HepG2 (cell line): Measurements from ENCODE around the gene PAM16. TPM values are rescaled to one million over a fixed set of nuclear protein-coding genes. Genes with fewer than 3 reads are reported as not detected.

Source experiments
- ATAC-seq: fragments of 200-7000 bp; cut with Tn5 transposase; 3 replicates; pipeline ENCODE4 v1.9.1; 2020; ENCODE audit warnings: mild to moderate bottlenecking, moderate library complexity
- BruUV-seq: library from RNA; stranded (reverse); fragments of 400-500 nt; replicated peaks from 2 replicates; lab custom pipeline; 2021; lab: Mats Ljungman, UMichigan
- CTCF ChIA-PET: fragments of 300-600 bp; formaldehyde crosslinking; extraction: SDS; loops from one replicate; lab custom pipeline; 2021; ENCODE audit warnings: low total read pairs, inconsistent platforms, low intra/inter-chr PET ratio; lab: Yijun Ruan, JAX
- POLR2A ChIA-PET: fragments of 350-600 bp; sonication (Branson Sonifier 250); formaldehyde crosslinking; loops from one replicate; lab custom pipeline; 2020; ENCODE audit warnings: antibody characterized with exemption, inconsistent platforms; lab: Yijun Ruan, JAX
- DNase-seq: peaks from one replicate; pipeline ENCODE4 v3.0.0-alpha.2; 2015; ENCODE audit warnings: low spot score
- FAIRE-seq: peaks from 3 replicates; lab custom pipeline; 2011; peaks lifted over from hg19 to GRCh38; lab: Jason Lieb, UNC
- H2AFZ ChIP-seq: one replicate; pipeline ENCODE4 v1.6.1; 2011; ENCODE audit warnings: low read length, inconsistent platforms
- H3K27ac ChIP-seq: fragments of 300-600 bp; 3 replicates; pipeline ENCODE4 v1.8.0; 2011; ENCODE audit warnings: mixed run types, mild to moderate bottlenecking, mixed read lengths, low read length, inconsistent platforms; ENCODE audit not compliant: insufficient read depth; ENCODE audit errors: extremely low read length
- H3K27me3 ChIP-seq, 2 experiments: fragments of 200-600 bp in 1 of 2; 2 replicates in 1 of 2; 3 replicates in 1 of 2; pipeline versions ENCODE4 v1.6.0 to v1.8.0; 2011; ENCODE audit warnings: low read length in 2 of 2, mild to moderate bottlenecking in 2 of 2, moderate library complexity in 2 of 2, inconsistent platforms in 1 of 2; ENCODE audit not compliant: insufficient read depth in 2 of 2, control insufficient read depth in 1 of 2
- H3K36me3 ChIP-seq, 2 experiments: fragments of 200-600 bp in 1 of 2; replicated peaks in 1 of 2; 2 replicates in 1 of 2; 3 replicates in 1 of 2; pipeline versions ENCODE4 v1.5.1 to v1.8.0; 2011; ENCODE audit warnings: low read length in 2 of 2, inconsistent platforms in 1 of 2; ENCODE audit not compliant: insufficient read depth in 2 of 2, control insufficient read depth in 1 of 2
- H3K4me1 ChIP-seq: 2 replicates; pipeline ENCODE4 v1.5.1; 2012; ENCODE audit warnings: low read length, inconsistent platforms; ENCODE audit not compliant: insufficient read depth
- H3K4me2 ChIP-seq: 2 replicates; pipeline ENCODE4 v1.6.0; 2011; ENCODE audit warnings: low read depth, low read length, inconsistent platforms
- H3K4me3 ChIP-seq, 3 experiments: fragments of 200-600 bp in 1 of 3; sonication (generic), shearing (Covaris generic) in 1 of 3; replicated peaks in 1 of 3; 2 replicates each; pipeline ENCODE4 v1.5.1; 2011 to 2016; ENCODE audit warnings: low read length in 3 of 3, inconsistent platforms in 2 of 3, low read depth in 2 of 3, mild to moderate bottlenecking in 2 of 3, control low read depth in 1 of 3, mixed read lengths in 1 of 3; ENCODE audit not compliant: insufficient read depth in 1 of 3
- H3K79me2 ChIP-seq: one replicate; pipeline ENCODE4 v1.6.1; 2011; ENCODE audit warnings: low read length, inconsistent platforms; ENCODE audit not compliant: insufficient read depth
- H3K9ac ChIP-seq: 2 replicates; pipeline ENCODE4 v1.6.0; 2011; ENCODE audit warnings: mild to moderate bottlenecking, low read depth, low read length, inconsistent platforms; ENCODE audit not compliant: insufficient read depth
- H3K9me3 ChIP-seq: 2 replicates; pipeline ENCODE4 v1.5.1; 2012; ENCODE audit warnings: mild to moderate bottlenecking, low read length
- H4K20me1 ChIP-seq: 2 replicates; pipeline ENCODE4 v1.6.0; 2011; ENCODE audit warnings: inconsistent platforms, mild to moderate bottlenecking, low read length, moderate library complexity; ENCODE audit not compliant: insufficient read depth
- ATF7-NPFF ChIP-seq: sonication (generic); formaldehyde crosslinking; IDR thresholded peaks from 2 replicates; pipeline ENCODE4 v1.8.1; 2023; ENCODE audit warnings: mild to moderate bottlenecking, low read depth, missing genetic modification reagents, moderate library complexity
- BRD4 ChIP-seq: sonication (generic); formaldehyde crosslinking; IDR thresholded peaks from 2 replicates; pipeline ENCODE4 v1.4.0; 2020; ENCODE audit warnings: missing genetic modification reagents
- CHD2 ChIP-seq: IDR thresholded peaks from 2 replicates; pipeline ENCODE4 v1.6.1; 2011; ENCODE audit warnings: low read depth, low read length, improper control_type of control experiment
- JUND ChIP-seq: sonication (generic); formaldehyde crosslinking; IDR thresholded peaks from 2 replicates; pipeline ENCODE4 v1.8.0; 2022; ENCODE audit warnings: mild to moderate bottlenecking, missing genetic modification reagents
- PHF8 ChIP-seq: sonication (generic); formaldehyde crosslinking; IDR thresholded peaks from 2 replicates; pipeline ENCODE4 v1.5.0; 2020; ENCODE audit warnings: missing genetic modification reagents
- TBP ChIP-seq: sonication (generic); formaldehyde crosslinking; IDR thresholded peaks from 2 replicates; pipeline ENCODE4 v1.5.0; 2020; ENCODE audit warnings: missing genetic modification reagents
- TOPORS ChIP-seq: sonication (generic); formaldehyde crosslinking; IDR thresholded peaks from 2 replicates; pipeline ENCODE4 v1.8.0; 2023; ENCODE audit warnings: mild to moderate bottlenecking, missing genetic modification reagents
- ZFP37 ChIP-seq: sonication (generic); formaldehyde crosslinking; IDR thresholded peaks from 2 replicates; pipeline ENCODE4 v1.4.0; 2020; ENCODE audit warnings: missing genetic modification reagents, borderline replicate concordance
- ZNF207 ChIP-seq: fragments of 450-650 bp; IDR thresholded peaks from 2 replicates; pipeline ENCODE4 v1.6.1; 2016; ENCODE audit warnings: antibody characterized with exemption, borderline replicate concordance
- ZNF296 ChIP-seq: sonication (generic); formaldehyde crosslinking; conservative IDR thresholded peaks from 2 replicates; pipeline ENCODE4 v1.5.0; 2020; ENCODE audit warnings: mild to moderate bottlenecking, missing genetic modification reagents
- ZNF572 ChIP-seq: sonication (generic); formaldehyde crosslinking; IDR thresholded peaks from 2 replicates; pipeline ENCODE4 v1.5.1; 2020; ENCODE audit warnings: mild to moderate bottlenecking, missing genetic modification reagents
- WGBS: methylation state at CpG from one replicate; pipeline ENCODE4 v1.1.6; 2017; ENCODE audit warnings: low lambda C conversion rate; 5-methylcytosine and 5-hydroxymethylcytosine counted together
- in situ Hi-C: cut with HindIII; loops from 2 replicates; pipeline ENCODE4 v1.10.0; 2017; ENCODE audit warnings: low pct_unique_long_range_greater_than_20kb; ENCODE audit not compliant: extremely low pct_ligation_motif_present
- intact Hi-C: fragments of 100-400 bp; cut with micrococcal nuclease; formaldehyde crosslinking; loops from one replicate; pipeline ENCODE4 v1.10.0; 2022; ENCODE audit not compliant: unreplicated experiment
- polyA plus RNA-seq, 8 experiments: library from polyadenylated mRNA; depleted of rRNA in 3 of 8; stranded (reverse) in 7 of 8; unstranded in 1 of 8; fragments of >200 nt; fragmentation: Illumina TruSeq in 4 of 8; extraction: Trizol in 4 of 8; gene quantifications; 2 replicates each; pipeline versions ENCODE4 v1.2.1 to v1.2.3, GENCODE V29; 2011 to 2016; ENCODE audit warnings: low read depth in 4 of 8, missing spikeins in 1 of 8, mixed read lengths in 1 of 8; ENCODE audit not compliant: insufficient read depth in 1 of 8
- total RNA-seq, 5 experiments: library from RNA; depleted of rRNA; stranded (reverse); fragments of >200 nt; fragmentation: Illumina TruSeq; extraction: Trizol; gene quantifications; 2 replicates each; pipeline ENCODE4 v1.2.3, GENCODE V29; 2016; ENCODE audit warnings: low read depth in 1 of 5
- TF ChIP-seq, protein P1 (sequence below): IDR thresholded peaks from 2 replicates; pipeline ENCODE4 v1.6.1; 2016; ENCODE audit warnings: missing compliant biosample characterization, missing genetic modification reagents, borderline replicate concordance
- TF ChIP-seq, protein P2 (sequence below): IDR thresholded peaks from 2 replicates; pipeline ENCODE4 v1.6.1; 2012; ENCODE audit warnings: inconsistent platforms
- TF ChIP-seq, protein P3 (sequence below): sonication (generic); formaldehyde crosslinking; IDR thresholded peaks from 2 replicates; pipeline ENCODE4 v1.5.1; 2020; ENCODE audit warnings: mild to moderate bottlenecking, missing genetic modification reagents
- TF ChIP-seq, protein P4 (sequence below): sonication (generic); formaldehyde crosslinking; IDR thresholded peaks from 2 replicates; pipeline ENCODE4 v1.4.0; 2020; ENCODE audit warnings: missing genetic modification reagents

Gene PAM16
- total and polyA plus RNA-seq, 2 of the 13 experiments (the other 11 are each of a cell fraction or from before 2014, with no cell fraction given) = 51.5 to 51.8 TPM

DNA sequence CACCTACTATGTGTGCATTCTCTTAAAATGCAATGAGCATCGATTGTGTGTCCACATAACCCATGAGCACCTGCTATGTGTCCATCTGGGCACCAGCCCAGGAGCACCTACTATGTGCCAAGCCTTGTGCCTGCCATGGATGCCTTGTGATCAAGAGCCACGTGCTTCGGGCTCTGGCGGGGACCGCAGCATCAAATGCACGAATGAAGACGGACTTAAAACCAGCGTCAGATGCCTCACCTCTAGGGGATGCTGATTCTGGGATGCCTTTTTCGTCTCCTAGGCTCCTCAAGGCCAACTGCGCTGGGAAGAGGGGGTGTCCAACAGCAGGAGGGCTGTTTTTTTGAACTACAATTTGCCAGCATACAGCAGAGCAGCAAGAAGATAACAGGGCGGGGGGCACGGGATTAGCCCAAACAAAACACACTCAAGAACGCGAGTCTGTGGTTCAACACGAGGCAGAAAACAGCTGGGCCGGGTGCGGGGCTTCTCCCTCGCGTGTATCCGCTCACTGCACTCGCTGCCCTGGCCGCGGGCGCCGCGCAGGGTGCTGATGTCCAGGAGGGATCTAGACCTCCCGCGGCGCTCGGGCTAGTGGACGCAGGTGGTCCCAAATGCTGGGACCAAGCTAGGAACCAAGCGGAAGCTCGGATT, 36.5 kb downstream of the PAM16 start:
- Histone ChIP-seq H3K4me3 (peak overlapping the region; percentile 31 to 66 (median 43)), H3K27me3 (peaks cover 3 to 33% of the 10 kb centered on the region in 2 experiments; a peak in 4 of 5 replicates), H3K79me2 (no peaks in the 10 kb centered on the region), H3K36me3 (no peaks in the 10 kb centered on the region), H4K20me1 (0 out of 2 replicates have a peak, but pooled peaks cover 3% of the 10 kb centered on the region), H3K9ac (peak overlapping the region; percentile 14; the same call in 1 of the 2 replicates), H3K9me3 (no peaks in the 10 kb centered on the region), H2AFZ (no peak overlapping the region), H3K4me2 (peak overlapping the region; percentile 71), H3K4me1 (peaks cover 81% of the 10 kb centered on the region), H3K27ac (no peak overlapping the region)
- BruUV-seq = TSS peak; percentile 53
- ChIA-PET CTCF (interaction anchor here (0.7 to 6.7 kb wide), 5 partner anchors 10 to 88 kb away, joined by 3 to 69 read pairs (median 4); no protein-coding TSS in a partner anchor), POLR2A (interaction anchor here (1.9 to 3.3 kb wide), 2 partner anchors 9 to 13 kb away, joined by 11 read pairs; no protein-coding TSS in a partner anchor)
- in situ Hi-C loops = no loop called here
- FAIRE-seq (no peak), ATAC-seq (peak; percentile 2; the same call in 1 of the 3 replicates), DNase-seq (no peak)
- intact Hi-C loops = loop anchor here (1.0 kb wide), 2 partner anchors 16 to 24 kb away; no protein-coding TSS in a partner anchor
- WGBS = 0% methylated on average over 5 of the region's 33 CpGs
- TF ChIP-seq ZNF572 = no peak
- TF ChIP-seq ZNF207 = no peak
- TF ChIP-seq ATF7-NPFF (CRISPR knock-in tag) = peak; percentile 50; the same call in 1 of the 2 replicates
- TF ChIP-seq, protein P1, sequence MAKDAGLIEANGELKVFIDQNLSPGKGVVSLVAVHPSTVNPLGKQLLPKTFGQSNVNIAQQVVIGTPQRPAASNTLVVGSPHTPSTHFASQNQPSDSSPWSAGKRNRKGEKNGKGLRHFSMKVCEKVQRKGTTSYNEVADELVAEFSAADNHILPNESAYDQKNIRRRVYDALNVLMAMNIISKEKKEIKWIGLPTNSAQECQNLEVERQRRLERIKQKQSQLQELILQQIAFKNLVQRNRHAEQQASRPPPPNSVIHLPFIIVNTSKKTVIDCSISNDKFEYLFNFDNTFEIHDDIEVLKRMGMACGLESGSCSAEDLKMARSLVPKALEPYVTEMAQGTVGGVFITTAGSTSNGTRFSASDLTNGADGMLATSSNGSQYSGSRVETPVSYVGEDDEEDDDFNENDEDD = peak; percentile 44; the same call in 1 of the 2 replicates
- no peak for TF ChIP-seq JUND (CRISPR knock-in tag)
- TF ChIP-seq PHF8 (CRISPR knock-in tag) = no peak
- TF ChIP-seq, protein P2, sequence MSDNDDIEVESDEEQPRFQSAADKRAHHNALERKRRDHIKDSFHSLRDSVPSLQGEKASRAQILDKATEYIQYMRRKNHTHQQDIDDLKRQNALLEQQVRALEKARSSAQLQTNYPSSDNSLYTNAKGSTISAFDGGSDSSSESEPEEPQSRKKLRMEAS = peak; percentile 80
- 0 out of 2 replicates have a peak, but pooled peaks have one; percentile 1 for TF ChIP-seq TOPORS (CRISPR knock-in tag)
- no peak for TF ChIP-seq BRD4
- no peak for TF ChIP-seq TBP (CRISPR knock-in tag)
- no peak for TF ChIP-seq ZNF296 (CRISPR knock-in tag)
- TF ChIP-seq, protein P3, sequence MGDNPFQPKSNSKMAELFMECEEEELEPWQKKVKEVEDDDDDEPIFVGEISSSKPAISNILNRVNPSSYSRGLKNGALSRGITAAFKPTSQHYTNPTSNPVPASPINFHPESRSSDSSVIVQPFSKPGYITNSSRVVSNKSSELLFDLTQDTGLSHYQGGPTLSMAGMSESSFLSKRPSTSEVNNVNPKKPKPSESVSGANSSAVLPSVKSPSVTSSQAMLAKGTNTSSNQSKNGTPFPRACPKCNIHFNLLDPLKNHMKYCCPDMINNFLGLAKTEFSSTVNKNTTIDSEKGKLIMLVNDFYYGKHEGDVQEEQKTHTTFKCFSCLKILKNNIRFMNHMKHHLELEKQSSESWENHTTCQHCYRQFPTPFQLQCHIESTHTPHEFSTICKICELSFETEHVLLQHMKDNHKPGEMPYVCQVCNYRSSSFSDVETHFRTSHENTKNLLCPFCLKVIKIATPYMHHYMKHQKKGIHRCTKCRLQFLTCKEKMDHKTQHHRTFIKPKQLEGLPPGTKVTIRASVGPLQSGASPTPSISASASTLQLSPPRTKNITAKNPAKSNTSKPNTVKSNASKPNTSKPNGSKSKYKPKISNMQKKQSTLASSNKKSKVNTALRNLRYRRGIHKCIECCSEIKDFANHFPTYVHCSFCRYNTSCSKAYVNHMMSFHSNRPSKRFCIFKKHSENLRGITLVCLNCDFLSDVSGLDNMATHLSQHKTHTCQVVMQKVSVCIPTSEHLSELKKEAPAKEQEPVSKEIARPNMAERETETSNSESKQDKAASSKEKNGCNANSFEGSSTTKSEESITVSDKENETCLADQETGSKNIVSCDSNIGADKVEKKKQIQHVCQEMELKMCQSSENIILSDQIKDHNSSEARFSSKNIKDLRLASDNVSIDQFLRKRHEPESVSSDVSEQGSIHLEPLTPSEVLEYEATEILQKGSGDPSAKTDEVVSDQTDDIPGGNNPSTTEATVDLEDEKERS (CRISPR knock-in tag) = peak; percentile 7; the same call in 1 of the 2 replicates
- no peak for TF ChIP-seq CHD2
- TF ChIP-seq ZFP37 (CRISPR knock-in tag) = no peak
- TF ChIP-seq, protein P4, sequence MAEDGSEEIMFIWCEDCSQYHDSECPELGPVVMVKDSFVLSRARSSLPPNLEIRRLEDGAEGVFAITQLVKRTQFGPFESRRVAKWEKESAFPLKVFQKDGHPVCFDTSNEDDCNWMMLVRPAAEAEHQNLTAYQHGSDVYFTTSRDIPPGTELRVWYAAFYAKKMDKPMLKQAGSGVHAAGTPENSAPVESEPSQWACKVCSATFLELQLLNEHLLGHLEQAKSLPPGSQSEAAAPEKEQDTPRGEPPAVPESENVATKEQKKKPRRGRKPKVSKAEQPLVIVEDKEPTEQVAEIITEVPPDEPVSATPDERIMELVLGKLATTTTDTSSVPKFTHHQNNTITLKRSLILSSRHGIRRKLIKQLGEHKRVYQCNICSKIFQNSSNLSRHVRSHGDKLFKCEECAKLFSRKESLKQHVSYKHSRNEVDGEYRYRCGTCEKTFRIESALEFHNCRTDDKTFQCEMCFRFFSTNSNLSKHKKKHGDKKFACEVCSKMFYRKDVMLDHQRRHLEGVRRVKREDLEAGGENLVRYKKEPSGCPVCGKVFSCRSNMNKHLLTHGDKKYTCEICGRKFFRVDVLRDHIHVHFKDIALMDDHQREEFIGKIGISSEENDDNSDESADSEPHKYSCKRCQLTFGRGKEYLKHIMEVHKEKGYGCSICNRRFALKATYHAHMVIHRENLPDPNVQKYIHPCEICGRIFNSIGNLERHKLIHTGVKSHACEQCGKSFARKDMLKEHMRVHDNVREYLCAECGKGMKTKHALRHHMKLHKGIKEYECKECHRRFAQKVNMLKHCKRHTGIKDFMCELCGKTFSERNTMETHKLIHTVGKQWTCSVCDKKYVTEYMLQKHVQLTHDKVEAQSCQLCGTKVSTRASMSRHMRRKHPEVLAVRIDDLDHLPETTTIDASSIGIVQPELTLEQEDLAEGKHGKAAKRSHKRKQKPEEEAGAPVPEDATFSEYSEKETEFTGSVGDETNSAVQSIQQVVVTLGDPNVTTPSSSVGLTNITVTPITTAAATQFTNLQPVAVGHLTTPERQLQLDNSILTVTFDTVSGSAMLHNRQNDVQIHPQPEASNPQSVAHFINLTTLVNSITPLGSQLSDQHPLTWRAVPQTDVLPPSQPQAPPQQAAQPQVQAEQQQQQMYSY (CRISPR knock-in tag) = no peak
